Spleen (tissue), 7 donors: Measurements from ENCODE around the gene DLG1.

Source experiments
- CTCF ChIP-seq, 11 experiments: fragments of 200-600 bp in 7 of 11; fragments of 450-650 bp in 4 of 11; sonication (generic) in 4 of 11; IDR thresholded peaks in 8 of 11; conservative IDR thresholded peaks in 3 of 11; 1 replicate in 7 of 11; 2 replicates in 4 of 11; pipeline versions ENCODE4 v1.4.0 to v1.8.0; 2016 to 2021; ENCODE audit warnings: antibody characterized with exemption in 11 of 11, inconsistent platforms in 4 of 11, mild to moderate bottlenecking in 1 of 11
- POLR2A ChIP-seq, 3 donors: fragments of 450-650 bp; IDR thresholded peaks; one replicate each; pipeline ENCODE4 v1.5.1; 2017; ENCODE audit warnings: antibody characterized with exemption in 3 of 3, mild to moderate bottlenecking in 1 of 3
- POLR2AphosphoS5 ChIP-seq, 3 donors: sonication (generic); formaldehyde crosslinking; IDR thresholded peaks; one replicate each; pipeline ENCODE4 v1.5.1; 2017; ENCODE audit warnings: antibody characterized with exemption in 3 of 3
- donor health status: DM: no; HTN: no; CAD: no; lungs with moderate emphysema.
- donor health status: DM: no; HTN: no; CAD: no.
- donor health status: DM: no; HTN: no; CAD: no.

GRCh38 chr3:197026481-197026866 is 271.9 kb downstream of the DLG1 start:
- no peak for TF ChIP-seq CTCF (IDR thresholded peaks at IDR 0.05 in 8 of 11, conservative IDR thresholded peaks at IDR 0.05 in 3 of 11)
- no peak for TF ChIP-seq POLR2AphosphoS5 (IDR thresholded peaks at IDR 0.05)
- no peak for TF ChIP-seq POLR2A (IDR thresholded peaks at IDR 0.05)
